ENCODE data around the gene HOXB5.

Gene HOXB5

DNA sequence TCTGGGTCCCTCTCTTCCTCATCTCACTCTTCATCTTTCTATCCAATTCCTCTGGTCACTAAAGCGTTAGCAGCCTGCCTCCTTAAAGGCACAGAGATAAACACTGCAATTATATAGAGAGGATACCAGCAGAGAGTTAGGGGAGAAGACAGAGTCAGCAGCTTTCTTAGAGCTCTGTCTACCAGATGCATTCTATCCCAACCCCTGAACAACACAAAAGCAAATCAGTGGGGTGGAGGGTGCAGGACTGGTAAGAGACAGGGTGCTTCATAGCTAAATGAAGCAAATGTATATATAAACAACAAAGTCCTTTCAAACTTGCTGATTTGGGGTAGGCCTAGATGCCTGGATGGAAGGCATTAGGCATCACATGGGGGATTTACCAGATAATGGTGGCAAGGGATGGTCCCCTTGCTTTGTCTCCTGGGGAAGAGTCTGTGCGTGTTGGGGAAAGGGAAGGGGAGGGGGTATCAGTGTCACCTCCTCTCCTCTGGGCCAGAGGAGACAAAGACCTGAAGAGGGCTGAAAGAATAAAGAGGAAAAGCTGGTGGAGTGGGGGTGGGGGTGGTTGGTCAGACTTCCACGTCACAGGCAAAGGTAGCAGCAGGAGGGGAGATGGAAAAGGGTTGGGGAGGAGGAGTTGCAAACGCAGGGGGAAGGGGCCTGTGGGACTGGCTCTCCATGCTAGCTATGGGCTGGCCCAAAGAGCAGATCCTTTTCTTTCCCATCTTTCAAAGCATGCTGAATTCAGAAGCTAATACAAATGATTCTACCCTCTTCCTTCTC, 27.5 kb downstream of the HOXB5 start:
- TF ChIP-seq, protein P1, sequence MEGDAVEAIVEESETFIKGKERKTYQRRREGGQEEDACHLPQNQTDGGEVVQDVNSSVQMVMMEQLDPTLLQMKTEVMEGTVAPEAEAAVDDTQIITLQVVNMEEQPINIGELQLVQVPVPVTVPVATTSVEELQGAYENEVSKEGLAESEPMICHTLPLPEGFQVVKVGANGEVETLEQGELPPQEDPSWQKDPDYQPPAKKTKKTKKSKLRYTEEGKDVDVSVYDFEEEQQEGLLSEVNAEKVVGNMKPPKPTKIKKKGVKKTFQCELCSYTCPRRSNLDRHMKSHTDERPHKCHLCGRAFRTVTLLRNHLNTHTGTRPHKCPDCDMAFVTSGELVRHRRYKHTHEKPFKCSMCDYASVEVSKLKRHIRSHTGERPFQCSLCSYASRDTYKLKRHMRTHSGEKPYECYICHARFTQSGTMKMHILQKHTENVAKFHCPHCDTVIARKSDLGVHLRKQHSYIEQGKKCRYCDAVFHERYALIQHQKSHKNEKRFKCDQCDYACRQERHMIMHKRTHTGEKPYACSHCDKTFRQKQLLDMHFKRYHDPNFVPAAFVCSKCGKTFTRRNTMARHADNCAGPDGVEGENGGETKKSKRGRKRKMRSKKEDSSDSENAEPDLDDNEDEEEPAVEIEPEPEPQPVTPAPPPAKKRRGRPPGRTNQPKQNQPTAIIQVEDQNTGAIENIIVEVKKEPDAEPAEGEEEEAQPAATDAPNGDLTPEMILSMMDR (IDR thresholded peaks at IDR 0.05; ENCODE audit: low read depth, low read length, missing control alignments): no peak
- H3K4me3 ChIP-seq (replicated peaks; ENCODE audit: low read depth, low read length): no peak overlapping the region
- DNase-seq (ENCODE audit: extremely low read depth, low read depth): no peak

DNA sequence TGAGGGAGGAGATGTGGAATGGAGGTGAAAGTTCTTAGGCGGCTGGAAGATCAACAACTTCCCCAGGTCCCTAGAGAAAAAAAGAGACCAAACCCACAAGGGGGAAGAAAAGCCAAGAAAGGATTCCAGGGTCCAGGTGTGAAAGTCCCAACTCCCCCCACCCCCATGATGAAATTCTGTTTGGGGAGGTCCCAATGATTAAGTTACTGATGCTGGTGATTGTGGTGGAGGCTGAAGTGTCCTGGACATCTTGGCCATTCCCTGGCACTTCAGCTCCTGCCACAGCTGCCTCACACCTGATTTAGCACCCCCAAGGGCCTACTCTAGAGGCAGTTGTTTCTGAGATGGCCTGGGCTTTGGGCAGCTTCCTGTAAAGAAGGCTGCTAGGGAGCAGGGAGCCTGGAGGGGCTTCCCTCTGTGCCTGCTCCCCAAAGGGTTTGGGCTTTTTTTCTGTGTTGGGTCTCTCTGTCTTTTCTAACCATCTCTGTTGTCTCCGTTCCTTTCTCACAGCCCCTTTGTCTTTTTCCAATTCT, 28.5 kb downstream of the HOXB5 start:
- H3K4me3 ChIP-seq (replicated peaks; ENCODE audit: low read depth, low read length): peak overlapping the region; percentile 41; the same call in 1 of the 2 replicates
- TF ChIP-seq, protein P1 (IDR thresholded peaks at IDR 0.05; ENCODE audit: low read depth, low read length, missing control alignments): no peak
- DNase-seq (ENCODE audit: extremely low read depth, low read depth): no peak

DNA sequence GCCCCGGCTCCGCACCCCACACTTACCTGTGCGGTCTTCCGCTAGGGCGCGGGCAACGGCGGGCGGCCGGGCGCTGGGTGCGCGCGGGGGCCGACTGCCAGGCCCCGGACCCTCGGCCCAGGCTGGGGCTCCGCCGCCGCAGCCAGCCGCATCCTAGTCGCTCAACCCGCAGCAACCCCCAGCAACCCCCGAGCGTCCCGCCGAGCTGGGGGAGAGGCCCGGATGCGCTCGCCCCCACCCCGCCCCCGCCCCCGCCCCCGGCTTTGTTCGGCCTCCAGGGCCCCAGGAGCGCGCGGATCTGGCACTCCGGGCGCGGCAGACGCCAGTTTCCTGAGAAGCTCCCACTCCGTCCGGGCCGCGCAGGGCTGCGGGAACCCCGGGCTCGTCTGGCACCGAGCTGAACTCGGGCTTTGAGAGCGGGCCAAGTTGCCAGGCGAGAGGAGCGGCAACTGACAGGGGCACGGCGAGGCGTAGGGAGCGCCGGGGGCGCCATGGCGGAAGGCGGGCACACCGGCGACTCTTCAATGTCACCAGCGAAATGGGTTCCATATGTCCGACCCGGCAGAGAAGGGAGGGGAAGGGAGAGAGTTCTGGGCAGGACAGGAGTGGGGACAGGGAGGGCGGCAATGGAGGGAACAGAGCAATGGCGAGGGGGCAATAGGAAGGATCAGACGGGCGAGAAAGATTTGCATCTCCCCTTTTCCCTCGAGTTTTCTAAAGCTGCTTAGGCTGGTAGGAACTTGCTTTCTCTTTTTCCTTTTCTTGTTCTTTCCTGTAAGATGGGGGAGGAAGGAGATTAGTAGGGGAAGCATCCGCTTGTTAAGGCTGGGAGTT, 29.2 kb downstream of the HOXB5 start:
- peak overlapping the region; percentile 41 for H3K4me3 ChIP-seq (replicated peaks; ENCODE audit: low read depth, low read length)
- DNase-seq (ENCODE audit: extremely low read depth, low read depth): no peak
- TF ChIP-seq, protein P1 (IDR thresholded peaks at IDR 0.05; ENCODE audit: low read depth, low read length, missing control alignments): no peak

DNA sequence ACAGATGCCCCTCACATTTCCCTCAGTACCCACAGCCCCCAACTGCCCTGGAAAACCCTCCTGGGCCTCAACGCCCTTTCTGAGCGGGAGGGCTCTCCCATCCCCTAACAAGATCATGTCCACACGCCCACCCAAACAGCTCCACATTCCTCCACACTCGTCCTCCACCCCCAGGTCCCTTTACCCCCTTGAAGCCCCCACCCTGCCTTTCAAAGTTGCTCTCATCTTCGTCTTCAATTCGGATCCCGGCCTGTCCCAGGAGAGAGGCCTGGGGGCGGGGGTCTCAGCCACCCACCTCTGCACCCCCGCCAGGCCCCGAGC, 29.8 kb downstream of the HOXB5 start:
- H3K4me3 ChIP-seq (replicated peaks; ENCODE audit: low read depth, low read length): peak overlapping the region; percentile 41
- DNase-seq (ENCODE audit: extremely low read depth, low read depth): no peak

GRCh38 chr17:48563385-48563838, 30.2 kb downstream of the HOXB5 start:
- TF ChIP-seq, protein P1 (IDR thresholded peaks at IDR 0.05; ENCODE audit: low read depth, low read length, missing control alignments): no peak
- H3K4me3 ChIP-seq (replicated peaks; ENCODE audit: low read depth, low read length): peak overlapping the region; percentile 41
- DNase-seq (ENCODE audit: extremely low read depth, low read depth): no peak

More for the DNA sequence above, 29.8 kb downstream of the HOXB5 start:
- TF ChIP-seq, protein P1 (IDR thresholded peaks at IDR 0.05; ENCODE audit: low read depth, low read length, missing control alignments): no peak

- no peak overlapping the region for H3K4me3 ChIP-seq (replicated peaks; ENCODE audit: low read depth, low read length)
- no peak for DNase-seq (ENCODE audit: extremely low read depth, low read depth)
- TF ChIP-seq, protein P1 (IDR thresholded peaks at IDR 0.05; ENCODE audit: low read depth, low read length, missing control alignments): no peak
Measured at GRCh38 chr17:48562934-48563333, 30.6 kb downstream of the HOXB5 start.
